Myocyte (in vitro differentiated cells): ENCODE measurements around the gene SELE. TPM values are rescaled to one million over a fixed set of nuclear protein-coding genes. Genes with fewer than 3 reads are reported as not detected.
"Not testable (repeated sequence)": the region's sequence is repeated elsewhere in the genome, so short reads cannot be mapped to it uniquely, and the experiment has no call there.

Experiments
- DNase-seq: peaks from one replicate; pipeline ENCODE4 v3.0.0-alpha.2; 2012; ENCODE audit warnings: low read depth
- total RNA-seq: library from RNA; depleted of rRNA; stranded (reverse); fragments of >200 nt; gene quantifications from 2 replicates; pipeline ENCODE4 v1.2.3, GENCODE V29; 2014

The SELE gene
- total RNA-seq, 1 donor from 2014 or later = not detected

GRCh38 chr1:169683661-169684060 is 50.2 kb downstream of the SELE start:
- no peak for DNase-seq

GRCh38 chr1:169683168-169683567 is 50.7 kb downstream of the SELE start:
- not testable (repeated sequence) for DNase-seq

- DNase-seq = no peak
Observed at GRCh38 chr1:169682071-169682470, 51.8 kb downstream of the SELE start.

GRCh38 chr1:169681140-169681539 is 52.7 kb downstream of the SELE start:
- no peak for DNase-seq

GRCh38 chr1:169680377-169681019 is 53.4 kb downstream of the SELE start:
- DNase-seq = no peak

- DNase-seq = no peak
Observed at GRCh38 chr1:169679692-169680091, 54.2 kb downstream of the SELE start.

- DNase-seq = no peak
Observed at GRCh38 chr1:169676001-169676400, 57.9 kb downstream of the SELE start.

Other genes with a start within 250 kb of the SELE start
- gene SLC19A2, start 248.1 kb downstream of the SELE start, total RNA-seq = 11.2 and 14.6 TPM in 2 replicates
- not detected in 2 replicates for gene F5, start 147.6 kb downstream of the SELE start, total RNA-seq
- not detected in 2 replicates for gene SELP, start 104.0 kb downstream of the SELE start, total RNA-seq
- not detected in 2 replicates for gene SELL, start 22.5 kb downstream of the SELE start, total RNA-seq
- 4.6 and 5.6 TPM in 2 replicates for gene METTL18, start 60.8 kb upstream of the SELE start, total RNA-seq
- 5.4 and 6.7 TPM in 2 replicates for gene SCYL3, start 159.8 kb upstream of the SELE start, total RNA-seq